Type B pancreatic cell (in vitro differentiated cells): ENCODE results near the gene OTULINL. TPM values are rescaled to one million over a fixed set of nuclear protein-coding genes. Genes with fewer than 3 reads are reported as not detected.

Experiments
- DNase-seq: peaks from one replicate; pipeline ENCODE4 v3.0.0; 2021; ENCODE audit warnings: mixed read lengths; ENCODE audit not compliant: unreplicated experiment; ENCODE audit errors: extremely low spot score
- H3K27ac Mint-ChIP-seq: 2 replicates; pipeline ENCODE4 v1.8.0; 2021; ENCODE audit warnings: mild to moderate bottlenecking, mixed read lengths
- H3K27me3 Mint-ChIP-seq: 2 replicates; pipeline ENCODE4 v1.8.0; 2021; ENCODE audit warnings: mixed read lengths
- H3K36me3 Mint-ChIP-seq: 2 replicates; pipeline ENCODE4 v1.8.0; 2021; ENCODE audit warnings: mixed read lengths
- H3K4me1 Mint-ChIP-seq: one replicate; pipeline ENCODE4 v1.8.0; 2021; ENCODE audit warnings: mixed read lengths; ENCODE audit not compliant: unreplicated experiment
- H3K4me3 Mint-ChIP-seq: 2 replicates; pipeline ENCODE4 v1.8.0; 2021; ENCODE audit warnings: mild to moderate bottlenecking, mixed read lengths
- H3K9me3 Mint-ChIP-seq: 2 replicates; pipeline ENCODE4 v1.8.0; 2021; ENCODE audit warnings: mixed read lengths
- CTCF ChIP-seq: fragments of 200-600 bp; sonication (generic); conservative IDR thresholded peaks from 2 replicates; pipeline ENCODE4 v1.5.0; 2021; ENCODE audit warnings: antibody characterized with exemption, mild to moderate bottlenecking
- total RNA-seq: library from RNA; stranded (reverse); gene quantifications from 2 replicates; pipeline ENCODE4 v1.2.1, GENCODE V29; 2021; ENCODE audit warnings: low replicate concordance

Gene OTULINL
- total RNA-seq, 1 donor from 2014 or later: 7.1 TPM

GRCh38 chr5:14557791-14558415, 23.7 kb upstream of the OTULINL start:
- H3K27me3 Mint-ChIP-seq: peaks cover 3% of the 10 kb centered on the region

GRCh38 chr5:14560091-14560595, 21.4 kb upstream of the OTULINL start:
- no peak for DNase-seq
- no peaks in the 10 kb centered on the region for H3K9me3 Mint-ChIP-seq
- TF ChIP-seq CTCF: no peak
- no peak overlapping the region for H3K4me3 Mint-ChIP-seq
- H3K27me3 Mint-ChIP-seq: no peaks in the 10 kb centered on the region
- H3K27ac Mint-ChIP-seq: no peak overlapping the region
- H3K4me1 Mint-ChIP-seq: peaks cover 6% of the 10 kb centered on the region
- H3K36me3 Mint-ChIP-seq: no peaks in the 10 kb centered on the region

More at GRCh38 chr5:14557791-14558415, 23.7 kb upstream of the OTULINL start:
- no peak for TF ChIP-seq CTCF
- H3K27ac Mint-ChIP-seq: no peak overlapping the region
- H3K4me3 Mint-ChIP-seq: no peak overlapping the region
- H3K36me3 Mint-ChIP-seq: no peaks in the 10 kb centered on the region
- peaks cover 6% of the 10 kb centered on the region for H3K4me1 Mint-ChIP-seq
- no peaks in the 10 kb centered on the region for H3K9me3 Mint-ChIP-seq
- no peak for DNase-seq

GRCh38 chr5:14561741-14562140, 19.9 kb upstream of the OTULINL start:
- no peak for DNase-seq
- Mint-ChIP-seq H3K9me3 (no peaks in the 10 kb centered on the region), H3K4me1 (peaks cover 6% of the 10 kb centered on the region), H3K27ac (no peak overlapping the region), H3K4me3 (no peak overlapping the region), H3K27me3 (no peaks in the 10 kb centered on the region), H3K36me3 (no peaks in the 10 kb centered on the region)
- TF ChIP-seq CTCF: no peak

GRCh38 chr5:14568333-14568732, 13.3 kb upstream of the OTULINL start:
- Mint-ChIP-seq H3K27ac (no peak overlapping the region), H3K36me3 (no peaks in the 10 kb centered on the region), H3K4me3 (no peak overlapping the region), H3K9me3 (no peaks in the 10 kb centered on the region), H3K4me1 (no peaks in the 10 kb centered on the region), H3K27me3 (no peaks in the 10 kb centered on the region)
- no peak for TF ChIP-seq CTCF
- no peak for DNase-seq

- Mint-ChIP-seq H3K4me3 (no peak overlapping the region), H3K27ac (no peak overlapping the region), H3K4me1 (no peaks in the 10 kb centered on the region), H3K36me3 (no peaks in the 10 kb centered on the region), H3K27me3 (no peaks in the 10 kb centered on the region), H3K9me3 (no peaks in the 10 kb centered on the region)
- no peak for TF ChIP-seq CTCF
- no peak for DNase-seq
Observed at GRCh38 chr5:14569948-14570691, 11.5 kb upstream of the OTULINL start.
